ENCODE results near the gene SNRPA. TPM values are rescaled to one million over a fixed set of nuclear protein-coding genes. Genes with fewer than 3 reads are reported as not detected.

The SNRPA gene
- total and polyA plus RNA-seq, 2 of the 13 experiments (the other 11 are each of a cell fraction or from before 2014, with no cell fraction given): 59.6 to 162 TPM

- TF ChIP-seq ZNF782 (CRISPR knock-in tag; IDR thresholded peaks at IDR 0.05; ENCODE audit: borderline replicate concordance) (no peak), NR2C2 (CRISPR knock-in tag; IDR thresholded peaks at IDR 0.05; ENCODE audit: borderline replicate concordance) (no peak), YEATS2 (CRISPR knock-in tag; IDR thresholded peaks at IDR 0.05; ENCODE audit: borderline replicate concordance) (no peak), AGO1 (IDR thresholded peaks at IDR 0.05; ENCODE audit: low read depth, low read length, poor library complexity, severe bottlenecking) (no peak), ZFAT (CRISPR knock-in tag; conservative IDR thresholded peaks at IDR 0.05) (no peak), ZNF644 (CRISPR knock-in tag; IDR thresholded peaks at IDR 0.05; ENCODE audit: low read depth) (no peak), KDM1A (CRISPR knock-in tag; IDR thresholded peaks at IDR 0.05) (no peak), ZNF569 (CRISPR knock-in tag; IDR thresholded peaks at IDR 0.05; ENCODE audit: borderline replicate concordance) (no peak), JUNB (CRISPR knock-in tag; IDR thresholded peaks at IDR 0.05; ENCODE audit: borderline replicate concordance) (no peak), ZNF317 (CRISPR knock-in tag; IDR thresholded peaks at IDR 0.05) (no peak), ZNF720 (CRISPR knock-in tag; IDR thresholded peaks at IDR 0.05) (no peak), HOXD1 (CRISPR knock-in tag; IDR thresholded peaks at IDR 0.05) (no peak), ZBTB1 (CRISPR knock-in tag; IDR thresholded peaks at IDR 0.05; ENCODE audit: borderline replicate concordance) (no peak), JUND (CRISPR knock-in tag; IDR thresholded peaks at IDR 0.05) (no peak)
- TF ChIP-seq, protein P1, sequence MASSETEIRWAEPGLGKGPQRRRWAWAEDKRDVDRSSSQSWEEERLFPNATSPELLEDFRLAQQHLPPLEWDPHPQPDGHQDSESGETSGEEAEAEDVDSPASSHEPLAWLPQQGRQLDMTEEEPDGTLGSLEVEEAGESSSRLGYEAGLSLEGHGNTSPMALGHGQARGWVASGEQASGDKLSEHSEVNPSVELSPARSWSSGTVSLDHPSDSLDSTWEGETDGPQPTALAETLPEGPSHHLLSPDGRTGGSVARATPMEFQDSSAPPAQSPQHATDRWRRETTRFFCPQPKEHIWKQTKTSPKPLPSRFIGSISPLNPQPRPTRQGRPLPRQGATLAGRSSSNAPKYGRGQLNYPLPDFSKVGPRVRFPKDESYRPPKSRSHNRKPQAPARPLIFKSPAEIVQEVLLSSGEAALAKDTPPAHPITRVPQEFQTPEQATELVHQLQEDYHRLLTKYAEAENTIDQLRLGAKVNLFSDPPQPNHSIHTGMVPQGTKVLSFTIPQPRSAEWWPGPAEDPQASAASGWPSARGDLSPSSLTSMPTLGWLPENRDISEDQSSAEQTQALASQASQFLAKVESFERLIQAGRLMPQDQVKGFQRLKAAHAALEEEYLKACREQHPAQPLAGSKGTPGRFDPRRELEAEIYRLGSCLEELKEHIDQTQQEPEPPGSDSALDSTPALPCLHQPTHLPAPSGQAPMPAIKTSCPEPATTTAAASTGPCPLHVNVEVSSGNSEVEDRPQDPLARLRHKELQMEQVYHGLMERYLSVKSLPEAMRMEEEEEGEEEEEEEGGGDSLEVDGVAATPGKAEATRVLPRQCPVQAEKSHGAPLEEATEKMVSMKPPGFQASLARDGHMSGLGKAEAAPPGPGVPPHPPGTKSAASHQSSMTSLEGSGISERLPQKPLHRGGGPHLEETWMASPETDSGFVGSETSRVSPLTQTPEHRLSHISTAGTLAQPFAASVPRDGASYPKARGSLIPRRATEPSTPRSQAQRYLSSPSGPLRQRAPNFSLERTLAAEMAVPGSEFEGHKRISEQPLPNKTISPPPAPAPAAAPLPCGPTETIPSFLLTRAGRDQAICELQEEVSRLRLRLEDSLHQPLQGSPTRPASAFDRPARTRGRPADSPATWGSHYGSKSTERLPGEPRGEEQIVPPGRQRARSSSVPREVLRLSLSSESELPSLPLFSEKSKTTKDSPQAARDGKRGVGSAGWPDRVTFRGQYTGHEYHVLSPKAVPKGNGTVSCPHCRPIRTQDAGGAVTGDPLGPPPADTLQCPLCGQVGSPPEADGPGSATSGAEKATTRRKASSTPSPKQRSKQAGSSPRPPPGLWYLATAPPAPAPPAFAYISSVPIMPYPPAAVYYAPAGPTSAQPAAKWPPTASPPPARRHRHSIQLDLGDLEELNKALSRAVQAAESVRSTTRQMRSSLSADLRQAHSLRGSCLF (CRISPR knock-in tag; IDR thresholded peaks at IDR 0.05; ENCODE audit: borderline replicate concordance): no peak
- TF ChIP-seq, protein P2, sequence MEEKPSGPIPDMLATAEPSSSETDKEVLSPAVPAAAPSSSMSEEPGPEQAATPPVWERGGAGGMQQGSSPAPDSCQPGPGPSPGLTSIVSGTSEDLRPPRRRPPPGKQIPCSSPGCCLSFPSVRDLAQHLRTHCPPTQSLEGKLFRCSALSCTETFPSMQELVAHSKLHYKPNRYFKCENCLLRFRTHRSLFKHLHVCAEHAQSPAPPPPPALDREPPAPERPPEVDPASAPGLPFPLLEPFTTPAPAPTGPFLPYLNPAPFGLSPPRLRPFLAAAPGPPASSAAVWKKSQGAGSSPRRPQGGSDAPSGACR (CRISPR knock-in tag; IDR thresholded peaks at IDR 0.05): no peak
- TF ChIP-seq, protein P3, sequence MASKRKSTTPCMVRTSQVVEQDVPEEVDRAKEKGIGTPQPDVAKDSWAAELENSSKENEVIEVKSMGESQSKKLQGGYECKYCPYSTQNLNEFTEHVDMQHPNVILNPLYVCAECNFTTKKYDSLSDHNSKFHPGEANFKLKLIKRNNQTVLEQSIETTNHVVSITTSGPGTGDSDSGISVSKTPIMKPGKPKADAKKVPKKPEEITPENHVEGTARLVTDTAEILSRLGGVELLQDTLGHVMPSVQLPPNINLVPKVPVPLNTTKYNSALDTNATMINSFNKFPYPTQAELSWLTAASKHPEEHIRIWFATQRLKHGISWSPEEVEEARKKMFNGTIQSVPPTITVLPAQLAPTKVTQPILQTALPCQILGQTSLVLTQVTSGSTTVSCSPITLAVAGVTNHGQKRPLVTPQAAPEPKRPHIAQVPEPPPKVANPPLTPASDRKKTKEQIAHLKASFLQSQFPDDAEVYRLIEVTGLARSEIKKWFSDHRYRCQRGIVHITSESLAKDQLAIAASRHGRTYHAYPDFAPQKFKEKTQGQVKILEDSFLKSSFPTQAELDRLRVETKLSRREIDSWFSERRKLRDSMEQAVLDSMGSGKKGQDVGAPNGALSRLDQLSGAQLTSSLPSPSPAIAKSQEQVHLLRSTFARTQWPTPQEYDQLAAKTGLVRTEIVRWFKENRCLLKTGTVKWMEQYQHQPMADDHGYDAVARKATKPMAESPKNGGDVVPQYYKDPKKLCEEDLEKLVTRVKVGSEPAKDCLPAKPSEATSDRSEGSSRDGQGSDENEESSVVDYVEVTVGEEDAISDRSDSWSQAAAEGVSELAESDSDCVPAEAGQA (IDR thresholded peaks at IDR 0.05; ENCODE audit: low read depth): no peak
- TF ChIP-seq, protein P3 (CRISPR knock-in tag; IDR thresholded peaks at IDR 0.05; ENCODE audit: borderline replicate concordance): no peak
These were observed 32.9 kb upstream of the SNRPA start (continued) for GRCh38 chr19:40717880-40718773.

All from HepG2 (cell line).